ENCODE measurements around the gene CNOT8.
"Not testable (repeated sequence)": the region's sequence is repeated elsewhere in the genome, so short reads cannot be mapped to it uniquely, and the experiment has no call there.

The CNOT8 gene

DNA sequence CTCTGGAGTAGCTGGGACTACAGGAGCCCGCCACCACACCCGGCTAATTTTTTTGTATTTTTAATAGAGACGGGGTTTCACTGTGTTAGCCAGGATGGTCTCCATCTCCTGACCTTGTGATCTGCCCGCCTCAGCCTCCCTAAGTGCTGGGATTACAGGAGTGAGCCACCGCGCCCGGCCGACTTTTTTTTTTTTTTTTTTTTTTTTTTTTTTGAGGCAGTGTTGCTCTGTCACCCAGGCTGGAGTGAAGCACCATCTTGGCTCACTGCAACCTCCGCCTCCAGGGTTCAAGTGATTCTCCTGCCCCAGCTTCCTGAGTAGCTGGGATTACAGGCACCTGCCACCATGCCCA is 22.8 kb upstream of the CNOT8 start:
- DNase-seq (ENCODE audit: low read depth in 2 of 2): not testable (repeated sequence)

DNA sequence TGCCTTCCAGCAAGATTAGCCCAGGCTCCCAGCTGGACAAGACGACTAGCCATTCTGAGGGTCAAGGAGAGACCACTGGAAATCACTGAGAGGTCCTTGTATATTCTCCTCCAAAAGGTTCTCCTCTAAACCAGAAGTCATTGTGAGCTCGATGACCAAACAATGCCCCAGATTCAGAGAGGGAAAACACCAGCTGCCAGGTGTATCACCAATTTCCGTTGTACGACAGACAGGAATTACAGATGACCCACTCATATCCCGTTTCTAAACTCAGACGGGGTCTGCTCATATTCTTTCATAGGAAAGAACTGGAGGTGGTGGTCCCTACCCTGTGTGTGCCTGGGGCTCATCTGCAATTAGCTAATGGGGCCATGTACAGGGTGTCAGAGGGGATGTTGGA is 22.2 kb upstream of the CNOT8 start:
- no peak for DNase-seq (ENCODE audit: low read depth in 2 of 2)

DNA sequence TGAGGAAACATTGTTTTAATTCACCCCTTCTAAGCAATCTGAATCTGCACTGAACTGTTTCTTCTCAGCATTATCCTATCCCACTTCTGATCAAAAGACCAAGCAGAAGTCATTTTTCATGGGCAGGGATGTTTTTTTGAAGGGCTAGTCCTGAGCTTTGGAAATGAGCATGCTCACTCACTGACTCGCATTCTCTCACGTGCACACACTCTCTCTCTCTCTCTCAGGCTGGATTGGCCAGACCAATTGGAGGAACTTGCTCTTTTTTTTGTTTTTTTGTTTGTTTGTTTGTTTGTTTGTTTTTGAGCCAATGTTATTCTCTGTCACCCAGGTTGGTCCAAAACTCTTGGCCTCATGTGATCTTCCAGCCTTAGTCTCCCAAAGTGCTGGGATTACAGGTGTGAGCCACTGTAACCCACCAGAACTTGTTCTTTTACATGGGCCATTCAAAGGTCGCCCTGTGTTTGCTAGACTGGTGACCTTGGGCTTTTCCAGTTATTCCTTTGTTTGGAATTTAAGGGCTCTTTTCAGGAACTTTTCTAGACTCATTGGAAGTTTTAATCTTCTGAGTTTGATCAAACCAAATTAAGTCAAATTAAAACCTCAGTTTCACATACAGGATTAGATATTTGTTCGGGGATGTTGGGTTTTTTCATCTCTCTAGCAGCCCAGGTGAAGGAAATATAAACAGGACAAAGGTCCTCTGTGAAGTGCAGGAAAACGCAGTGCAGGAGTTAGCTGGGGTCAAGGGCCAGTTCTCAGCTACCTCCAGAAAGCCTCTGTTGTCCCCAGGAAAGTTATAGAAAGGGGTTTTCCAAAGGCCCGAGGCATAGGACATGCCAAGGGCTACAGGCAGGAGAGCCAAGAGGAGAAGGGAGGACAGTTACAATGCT is 21.2 kb upstream of the CNOT8 start:
- DNase-seq (ENCODE audit: low read depth in 2 of 2): no peak

GRCh38 chr5:154840435-154841272 is 17.8 kb upstream of the CNOT8 start:
- no peak for DNase-seq (ENCODE audit: low read depth in 2 of 2)

- no peak for DNase-seq (ENCODE audit: low read depth in 2 of 2)
These were observed 17.2 kb upstream of the CNOT8 start for GRCh38 chr5:154841273-154841661.

GRCh38 chr5:154842689-154843530 is 15.5 kb upstream of the CNOT8 start:
- DNase-seq (ENCODE audit: low read depth in 2 of 2): no peak

DNA sequence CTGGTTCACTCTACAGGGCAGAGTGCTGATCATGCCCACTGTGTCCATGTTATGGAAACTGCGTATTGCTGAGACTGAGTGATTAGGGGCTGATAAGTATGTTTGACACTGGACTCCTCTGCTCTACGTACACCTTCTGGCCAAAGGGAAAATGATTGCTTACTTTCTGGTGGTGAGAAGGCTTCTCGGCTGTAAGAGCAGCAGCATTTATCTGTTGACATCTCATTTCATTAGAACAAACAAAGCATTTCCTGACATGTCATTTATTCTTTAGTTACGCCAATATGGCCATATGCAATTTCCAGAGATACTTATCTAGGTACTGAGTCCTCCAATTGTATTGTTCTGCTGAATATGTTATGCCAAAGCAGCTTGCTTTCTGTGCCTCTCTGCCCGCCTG is 13.6 kb upstream of the CNOT8 start:
- no peak for DNase-seq (ENCODE audit: low read depth in 2 of 2)

- DNase-seq (ENCODE audit: low read depth in 2 of 2): no peak
These were observed 9.1 kb upstream of the CNOT8 start for GRCh38 chr5:154849264-154849785.

GRCh38 chr5:154849791-154850201 is 8.6 kb upstream of the CNOT8 start:
- DNase-seq (ENCODE audit: low read depth in 2 of 2): no peak

DNA sequence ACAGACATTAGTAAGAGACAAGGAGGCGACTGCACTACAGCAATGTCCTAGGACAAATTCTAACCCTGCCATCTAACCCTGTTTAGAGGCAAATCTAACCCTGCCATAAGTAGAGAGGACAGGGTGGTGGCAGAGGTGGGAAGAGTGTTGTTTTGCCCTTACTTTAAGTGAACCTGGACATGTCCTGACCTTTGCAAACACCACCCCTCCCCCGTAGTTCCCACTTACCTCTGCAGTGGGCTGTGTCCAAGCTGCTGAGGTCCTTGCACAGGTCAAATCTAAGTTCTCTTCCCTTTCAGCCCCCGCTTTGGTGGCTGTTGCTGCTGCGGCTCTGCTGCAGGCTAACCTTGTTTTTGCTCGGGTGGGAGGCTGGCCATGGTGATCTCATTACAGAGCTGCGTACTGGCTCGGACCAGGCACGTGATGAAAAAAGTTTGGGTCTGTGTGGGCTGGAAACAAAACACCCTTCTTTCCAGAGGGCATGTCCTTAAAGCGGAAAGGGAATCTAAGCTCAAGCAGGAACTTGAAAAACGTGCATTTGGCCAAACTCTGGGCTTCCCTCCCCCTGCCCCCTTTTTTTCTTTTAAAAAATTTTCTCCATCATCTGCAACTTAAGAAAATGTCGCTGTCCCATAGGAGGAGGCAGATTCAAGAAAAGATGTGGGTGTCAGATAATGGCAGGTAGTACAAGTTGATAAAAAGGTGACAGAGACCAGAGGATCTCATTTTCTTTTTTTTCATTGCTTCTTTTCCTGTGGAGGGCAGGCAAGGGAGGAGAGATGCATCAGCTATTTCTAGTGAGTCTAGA is 8.0 kb upstream of the CNOT8 start, which contains the start of gene FAXDC2:
Gene FAXDC2 (minus strand): TSS at position 349 of the 808 bp plus-strand sequence. CDS start 12,425 bp downstream, outside the sequence.
- peak; percentile 39 to 44 for DNase-seq (ENCODE audit: low read depth in 2 of 2)

GRCh38 chr5:154851351-154851750 is 7.1 kb upstream of the CNOT8 start:
- no peak for DNase-seq (ENCODE audit: low read depth in 2 of 2)

DNA sequence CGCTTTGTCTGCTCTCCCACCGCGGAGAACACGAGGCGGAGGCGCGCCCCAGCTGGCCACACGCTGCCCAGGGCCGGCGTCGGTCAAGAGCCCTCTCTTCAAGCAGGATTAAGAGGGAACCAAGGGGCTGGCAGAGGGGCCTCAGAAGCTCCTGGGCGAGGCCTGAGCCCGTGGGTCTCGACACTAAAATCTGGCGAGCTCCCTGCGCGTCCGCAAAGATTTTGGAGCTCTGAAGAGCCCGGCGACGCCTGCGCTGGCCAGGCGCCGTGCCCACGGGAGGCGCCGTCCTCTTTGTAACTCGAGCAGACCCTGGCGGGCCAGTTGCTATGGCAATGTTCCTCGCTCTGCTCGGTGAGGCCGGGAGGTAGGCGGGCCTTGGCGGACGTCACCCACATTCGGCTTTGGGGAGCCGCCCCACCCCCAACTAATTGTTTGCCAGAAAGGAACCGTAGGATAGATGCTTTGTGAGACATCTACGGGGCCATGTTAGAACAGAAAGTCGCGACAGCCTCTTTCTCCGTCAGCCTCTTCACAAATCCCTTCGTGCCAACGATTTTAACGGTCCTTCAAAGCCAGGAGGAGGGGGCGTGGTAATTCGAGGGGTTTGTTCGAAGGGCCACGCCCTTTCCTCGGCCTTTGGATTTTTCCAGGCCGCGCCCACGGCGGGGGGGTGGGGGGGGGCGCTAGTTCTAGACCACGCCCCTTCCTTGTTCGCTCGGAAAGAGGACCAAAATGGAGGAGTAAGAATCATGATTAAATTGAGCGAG is 714 bp upstream of the CNOT8 start:
- DNase-seq (ENCODE audit: low read depth in 2 of 2): peak; percentile 94

GRCh38 chr5:154858972-154859871 is 795 bp downstream of the CNOT8 start:
- DNase-seq (ENCODE audit: low read depth in 2 of 2): no peak

DNA sequence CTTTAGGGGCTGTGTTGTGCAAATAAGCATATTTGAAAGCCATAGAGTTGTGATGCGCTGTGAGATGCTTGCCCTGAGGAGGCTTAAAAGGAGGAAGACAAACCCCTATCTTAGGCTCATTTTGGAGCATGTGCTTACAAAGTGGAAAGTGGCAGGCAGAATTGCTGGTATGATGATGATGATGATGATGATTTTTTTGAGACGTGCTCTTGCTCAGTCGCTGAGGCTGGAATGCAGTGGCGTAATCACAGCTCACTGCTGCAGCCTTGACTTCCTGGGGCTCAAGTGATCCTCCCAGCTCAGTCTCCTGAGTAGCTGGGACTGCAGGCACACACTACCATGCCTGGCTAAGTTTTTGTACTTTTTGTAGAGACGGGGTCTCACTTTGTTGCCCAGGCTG is 1.7 kb downstream of the CNOT8 start:
- DNase-seq (ENCODE audit: low read depth in 2 of 2): peak in 1 of 2 experiments; percentile 23

DNA sequence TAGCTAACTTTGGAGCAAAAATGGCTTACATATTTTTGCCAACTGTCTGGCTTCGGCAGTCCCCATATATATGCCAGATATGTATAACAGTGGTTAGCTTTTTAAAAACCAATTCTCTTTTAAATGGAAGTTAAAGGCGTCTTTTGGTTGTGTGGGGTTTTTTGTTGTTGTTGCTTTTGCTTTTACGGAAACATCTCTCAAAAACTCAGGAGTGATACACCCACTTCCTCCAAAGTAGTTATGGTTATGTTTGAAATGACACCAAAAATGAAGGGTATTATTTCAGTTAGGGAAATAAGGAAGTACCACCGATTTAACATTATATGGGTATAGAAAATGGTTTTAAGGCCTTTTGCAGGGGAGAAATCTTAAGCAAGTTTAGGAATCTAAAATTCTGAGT is 2.3 kb downstream of the CNOT8 start:
- DNase-seq (ENCODE audit: low read depth in 2 of 2): no peak

GRCh38 chr5:154861946-154862345 is 3.5 kb downstream of the CNOT8 start:
- no peak for DNase-seq (ENCODE audit: low read depth in 2 of 2)

DNA sequence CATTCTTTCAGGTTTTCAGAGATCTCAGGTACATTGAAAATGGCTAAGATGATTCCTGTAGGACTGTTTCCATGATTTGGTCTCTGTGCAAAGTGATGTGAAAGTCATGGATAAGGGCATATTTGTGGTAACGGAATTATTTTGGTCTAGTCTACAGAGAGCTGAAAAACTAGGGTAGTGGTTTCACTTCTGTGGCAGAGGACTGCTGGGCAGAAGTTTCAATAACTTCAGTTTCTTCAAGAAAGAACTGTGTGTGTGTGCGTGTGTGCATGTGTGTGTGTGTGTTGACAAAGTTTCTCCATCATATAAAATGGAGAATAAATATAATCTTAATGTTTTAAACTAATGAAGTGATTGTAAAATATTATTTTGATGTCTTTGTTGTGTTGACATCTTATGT is 4.3 kb downstream of the CNOT8 start:
- DNase-seq (ENCODE audit: low read depth in 2 of 2): no peak

- DNase-seq (ENCODE audit: low read depth in 2 of 2): no peak
These were observed 5.1 kb downstream of the CNOT8 start for GRCh38 chr5:154863291-154864080.

Data from fibroblast of skin of left biceps (primary cell).